Glutamatergic neuron (in vitro differentiated cells): ENCODE measurements around the gene CEP112. TPM values are rescaled to one million over a fixed set of nuclear protein-coding genes. Genes with fewer than 3 reads are reported as not detected.

Experiments
- DNase-seq: peaks from one replicate; pipeline ENCODE4 v3.0.0; 2022
- H3K27ac Mint-ChIP-seq: one replicate; pipeline ENCODE4 v1.8.0; 2020; ENCODE audit warnings: mild to moderate bottlenecking, mixed read lengths, inconsistent platforms; ENCODE audit not compliant: unreplicated experiment
- H3K27me3 Mint-ChIP-seq: one replicate; pipeline ENCODE4 v1.8.0; 2020; ENCODE audit warnings: mild to moderate bottlenecking, moderate library complexity, mixed read lengths, inconsistent platforms; ENCODE audit not compliant: unreplicated experiment
- H3K36me3 Mint-ChIP-seq: one replicate; pipeline ENCODE4 v1.8.0; 2020; ENCODE audit warnings: mild to moderate bottlenecking, mixed read lengths, inconsistent platforms; ENCODE audit not compliant: unreplicated experiment
- H3K4me1 Mint-ChIP-seq: one replicate; pipeline ENCODE4 v1.8.0; 2020; ENCODE audit warnings: mild to moderate bottlenecking, low read depth, mixed read lengths, inconsistent platforms; ENCODE audit not compliant: unreplicated experiment
- H3K4me3 Mint-ChIP-seq: one replicate; pipeline ENCODE4 v1.8.0; 2020; ENCODE audit warnings: mild to moderate bottlenecking, mixed read lengths, inconsistent platforms; ENCODE audit not compliant: unreplicated experiment
- H3K9me3 Mint-ChIP-seq: one replicate; pipeline ENCODE4 v1.8.0; 2020; ENCODE audit warnings: mild to moderate bottlenecking, moderate library complexity, mixed read lengths, inconsistent platforms; ENCODE audit not compliant: unreplicated experiment
- CTCF ChIP-seq: fragments of 200-600 bp; sonication (generic); IDR thresholded peaks from one replicate; pipeline ENCODE4 v1.5.0; 2021; ENCODE audit not compliant: partially characterized antibody, unreplicated experiment
- total RNA-seq: library from RNA; stranded (reverse); fragmentation: NEBNext Ultra II Directional; extraction: Animal tissue kit (Norgen Biotek cat#: 25700); gene quantifications from one replicate; pipeline ENCODE4 v1.2.1, GENCODE V29; 2021; ENCODE audit not compliant: unreplicated experiment

Gene CEP112
- total RNA-seq, 1 donor from 2014 or later, result 8.5 TPM

GRCh38 chr17:65930140-65930730, 261.7 kb downstream of the CEP112 start:
- TF ChIP-seq CTCF, result no peak
- Mint-ChIP-seq H3K9me3 (peaks cover 2% of the 10 kb centered on the region), H3K27me3 (no peaks in the 10 kb centered on the region), H3K4me3 (no peak overlapping the region), H3K4me1 (no peaks in the 10 kb centered on the region), H3K36me3 (peaks cover 4% of the 10 kb centered on the region), H3K27ac (no peak overlapping the region)
- no peak for DNase-seq

DNA sequence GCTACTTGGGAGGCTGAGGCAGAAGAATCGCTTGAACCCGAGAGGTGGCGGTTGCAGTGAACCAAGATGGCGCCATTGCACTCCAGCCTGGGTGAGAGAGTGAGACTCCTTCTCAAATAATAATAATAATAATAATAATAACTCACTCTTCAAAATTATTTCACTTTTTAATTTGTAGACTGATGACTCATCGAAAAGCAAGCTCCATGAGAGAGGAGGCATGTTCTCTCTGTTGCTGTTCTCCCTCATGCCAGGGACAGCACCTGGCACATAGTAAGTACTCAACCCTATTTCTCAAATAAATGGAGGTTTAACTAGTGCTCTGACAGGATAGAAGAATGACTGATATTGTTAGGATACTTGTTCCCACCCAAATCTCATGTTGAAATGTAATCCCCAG, 265.3 kb downstream of the CEP112 start:
- Mint-ChIP-seq H3K36me3 (peaks cover 5% of the 10 kb centered on the region), H3K4me1 (no peaks in the 10 kb centered on the region), H3K27ac (no peak overlapping the region), H3K27me3 (no peaks in the 10 kb centered on the region), H3K9me3 (peaks cover 2% of the 10 kb centered on the region), H3K4me3 (no peak overlapping the region)
- no peak for TF ChIP-seq CTCF
- no peak for DNase-seq

DNA sequence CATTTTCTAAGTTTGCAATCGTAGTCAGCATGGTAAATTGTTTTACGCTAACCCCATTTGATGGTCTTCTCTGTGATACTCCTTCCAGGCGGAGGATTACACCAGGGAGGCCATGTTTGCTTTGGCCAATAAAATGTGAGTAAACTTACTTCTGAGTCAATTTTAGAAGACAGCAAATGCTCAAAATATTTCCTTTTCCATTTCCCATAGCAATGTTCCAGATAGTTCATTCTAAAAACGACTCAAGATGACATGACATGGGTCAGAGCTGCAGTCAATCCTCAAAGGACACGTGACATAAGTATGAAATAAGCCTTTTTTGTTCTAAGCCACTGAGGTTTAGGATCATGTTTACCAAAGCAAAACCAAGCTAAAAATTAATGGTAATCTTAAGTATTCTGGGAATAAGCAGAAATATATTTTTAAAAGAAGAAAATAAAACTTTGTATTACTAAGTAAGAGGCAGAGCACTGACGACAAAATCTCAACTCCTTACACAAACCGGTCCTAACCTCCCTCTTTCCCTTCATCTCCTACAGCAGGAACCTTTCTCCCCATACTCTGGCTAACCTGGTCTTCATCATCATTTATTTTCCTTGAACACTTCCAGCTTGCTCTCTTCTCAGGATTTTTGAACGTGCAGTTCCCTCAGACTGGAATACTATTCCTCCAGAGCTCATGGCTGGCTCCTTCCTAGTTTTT, 266.2 kb downstream of the CEP112 start:
- no peak for TF ChIP-seq CTCF
- Mint-ChIP-seq H3K4me3 (no peak overlapping the region), H3K27me3 (no peaks in the 10 kb centered on the region), H3K36me3 (peaks cover 5% of the 10 kb centered on the region), H3K9me3 (peaks cover 2% of the 10 kb centered on the region), H3K27ac (no peak overlapping the region), H3K4me1 (no peaks in the 10 kb centered on the region)
- DNase-seq, result no peak

DNA sequence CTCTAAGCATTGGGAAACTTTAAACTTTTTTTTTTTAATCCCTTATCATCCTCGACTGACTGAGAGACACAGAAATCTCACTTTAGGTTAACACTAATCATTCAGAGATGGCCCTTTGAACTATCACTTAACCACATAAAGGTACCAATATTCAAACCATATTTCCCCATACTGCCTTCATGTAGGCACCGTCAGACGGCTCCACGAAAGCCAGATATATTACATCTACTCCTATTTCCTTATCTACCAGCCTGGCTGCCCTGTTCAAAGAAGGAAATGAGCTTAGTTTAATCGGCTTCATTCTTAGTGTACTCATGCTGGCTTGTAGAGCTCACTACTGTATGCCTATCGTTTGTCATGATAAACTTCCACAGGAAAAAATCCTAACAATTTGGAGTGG, 270.9 kb downstream of the CEP112 start:
- no peaks in the 10 kb centered on the region for H3K4me1 Mint-ChIP-seq
- no peak for TF ChIP-seq CTCF
- no peak overlapping the region for H3K4me3 Mint-ChIP-seq
- peaks cover 5% of the 10 kb centered on the region for H3K36me3 Mint-ChIP-seq
- H3K27me3 Mint-ChIP-seq, result no peaks in the 10 kb centered on the region
- H3K27ac Mint-ChIP-seq, result no peak overlapping the region
- H3K9me3 Mint-ChIP-seq, result no peaks in the 10 kb centered on the region
- DNase-seq, result no peak

GRCh38 chr17:65918916-65919315, 273.0 kb downstream of the CEP112 start:
- no peaks in the 10 kb centered on the region for H3K9me3 Mint-ChIP-seq
- H3K27me3 Mint-ChIP-seq, result no peaks in the 10 kb centered on the region
- H3K27ac Mint-ChIP-seq, result no peak overlapping the region
- no peak for TF ChIP-seq CTCF
- H3K4me3 Mint-ChIP-seq, result no peak overlapping the region
- no peaks in the 10 kb centered on the region for H3K36me3 Mint-ChIP-seq
- no peak for DNase-seq
- H3K4me1 Mint-ChIP-seq, result no peaks in the 10 kb centered on the region
